Measurements from ENCODE around the gene ARHGEF17.
A peak's percentile ranks its signal among the peaks of the same experiment; 100 is the strongest.

Gene ARHGEF17

GRCh38 chr11:73359930-73360742 is 52.1 kb downstream of the ARHGEF17 start:
- POLR2A ChIA-PET = interaction anchor here (0.7 kb wide), 1 partner anchor 17 kb away, joined by 3 read pairs; no protein-coding TSS in a partner anchor
- TF ChIP-seq CTCF (IDR thresholded peaks at IDR 0.05; ENCODE audit: insufficient read depth, low read length, missing control alignments) = peak; percentile 46
- no peak for DNase-seq (ENCODE audit: low read depth, low spot score)
- H3K4me3 ChIP-seq (ENCODE audit: low read depth, low read length) = no peak overlapping the region
- CTCF ChIA-PET = interaction anchor here (1.0 to 18.6 kb wide), 12 partner anchors 7 to 301 kb away, joined by 3 to 263 read pairs (median 5); partner anchors contain the start of gene ARHGEF17

GRCh38 chr11:73360743-73361369 is 52.8 kb downstream of the ARHGEF17 start:
- no peak for TF ChIP-seq CTCF (IDR thresholded peaks at IDR 0.05; ENCODE audit: insufficient read depth, low read length, missing control alignments)
- no peak for DNase-seq (ENCODE audit: low read depth, low spot score)
- POLR2A ChIA-PET = no interaction called here

GRCh38 chr11:73361953-73362776 is 54.1 kb downstream of the ARHGEF17 start:
- no peak for TF ChIP-seq CTCF (IDR thresholded peaks at IDR 0.05; ENCODE audit: insufficient read depth, low read length, missing control alignments)
- no peak overlapping the region for H3K4me3 ChIP-seq (ENCODE audit: low read depth, low read length)
- ChIA-PET CTCF (interaction anchor here (0.7 to 16.8 kb wide), 11 partner anchors 8 to 299 kb away, joined by 3 to 263 read pairs (median 5); partner anchors contain the start of gene ARHGEF17), POLR2A (interaction anchor here (1.1 kb wide), 1 partner anchor 10 kb away, joined by 3 read pairs; no protein-coding TSS in a partner anchor)
- DNase-seq (ENCODE audit: low read depth, low spot score) = no peak

More at GRCh38 chr11:73360743-73361369, 52.8 kb downstream of the ARHGEF17 start:
- CTCF ChIA-PET = interaction anchor here (0.9 to 18.6 kb wide), 12 partner anchors 8 to 300 kb away, joined by 3 to 263 read pairs (median 5); partner anchors contain the start of gene ARHGEF17
- no peak overlapping the region for H3K4me3 ChIP-seq (ENCODE audit: low read depth, low read length)

GRCh38 chr11:73363147-73363546 is 55.1 kb downstream of the ARHGEF17 start:
- CTCF ChIA-PET = interaction anchor here (0.9 to 16.8 kb wide), 7 partner anchors 8 to 298 kb away, joined by 3 to 263 read pairs (median 5); partner anchors contain the start of gene ARHGEF17
- TF ChIP-seq CTCF (IDR thresholded peaks at IDR 0.05; ENCODE audit: insufficient read depth, low read length, missing control alignments) = no peak
- no peak for DNase-seq (ENCODE audit: low read depth, low spot score)
- POLR2A ChIA-PET = no interaction called here
- H3K4me3 ChIP-seq (ENCODE audit: low read depth, low read length) = no peak overlapping the region

GRCh38 chr11:73365352-73366264 is 57.5 kb downstream of the ARHGEF17 start:
- POLR2A ChIA-PET = no interaction called here
- CTCF ChIA-PET = interaction anchor here (0.6 to 16.8 kb wide), 10 partner anchors 9 to 296 kb away, joined by 3 to 263 read pairs (median 4); partner anchors contain the start of gene RELT
- H3K4me3 ChIP-seq (ENCODE audit: low read depth, low read length) = no peak overlapping the region
- DNase-seq (ENCODE audit: low read depth, low spot score) = no peak
- TF ChIP-seq CTCF (IDR thresholded peaks at IDR 0.05; ENCODE audit: insufficient read depth, low read length, missing control alignments) = no peak

All from AG04449 (cell line).